MCF 10A (cell line): Measurements from ENCODE around the gene POLR2E. TPM values are rescaled to one million over a fixed set of nuclear protein-coding genes. Genes with fewer than 3 reads are reported as not detected.
A peak's percentile ranks its signal among the peaks of the same experiment; 100 is the strongest.

Source experiments
- BruUV-seq: library from RNA; stranded (reverse); fragments of 400-500 nt; replicated peaks from 2 replicates; lab custom pipeline; 2021; lab: Mats Ljungman, UMichigan
- CTCF ChIA-PET: fragments of 300-600 bp; sonication (Branson Sonifier 250); formaldehyde crosslinking; extraction: SDS; loops from one replicate; lab custom pipeline; 2021; ENCODE audit warnings: antibody characterized with exemption, inconsistent platforms; lab: Yijun Ruan, JAX
- POLR2A ChIA-PET: fragments of 300-600, 350-650 bp; sonication (Branson Sonifier 250); formaldehyde crosslinking; extraction: SDS; loops from one replicate; lab custom pipeline; 2020; ENCODE audit warnings: antibody characterized with exemption, inconsistent platforms; lab: Yijun Ruan, JAX
- DNase-seq: peaks from one replicate; pipeline ENCODE4 v3.0.0-alpha.2; 2018; ENCODE audit not compliant: unreplicated experiment
- H3K27ac Mint-ChIP-seq: one replicate; pipeline ENCODE4 v1.8.0; 2022; ENCODE audit warnings: mild to moderate bottlenecking, low read depth, mixed read lengths; ENCODE audit not compliant: unreplicated experiment
- H3K27me3 Mint-ChIP-seq: one replicate; pipeline ENCODE4 v1.8.0; 2022; ENCODE audit warnings: mixed read lengths; ENCODE audit not compliant: insufficient read depth, unreplicated experiment
- H3K36me3 Mint-ChIP-seq: one replicate; pipeline ENCODE4 v1.8.0; 2022; ENCODE audit warnings: mild to moderate bottlenecking, moderate library complexity, mixed read lengths; ENCODE audit not compliant: insufficient read depth, unreplicated experiment
- H3K4me1 Mint-ChIP-seq: one replicate; pipeline ENCODE4 v1.8.0; 2022; ENCODE audit warnings: mixed read lengths; ENCODE audit not compliant: insufficient read depth, unreplicated experiment
- H3K4me3 Mint-ChIP-seq: one replicate; pipeline ENCODE4 v1.8.0; 2022; ENCODE audit warnings: mild to moderate bottlenecking, moderate library complexity, mixed read lengths; ENCODE audit not compliant: unreplicated experiment
- H3K9me3 Mint-ChIP-seq: one replicate; pipeline ENCODE4 v1.8.0; 2022; ENCODE audit warnings: mixed read lengths; ENCODE audit not compliant: unreplicated experiment
- intact Hi-C: fragments of 100-400 bp; cut with micrococcal nuclease; formaldehyde crosslinking; loops from 2 replicates; pipeline ENCODE4 v1.14.1; 2022
- total RNA-seq: library from RNA; stranded (reverse); gene quantifications from 2 replicates; pipeline ENCODE4 v1.2.3, GENCODE V29; 2022
- TF ChIP-seq, protein P1 (sequence below): fragments of 200-600 bp; IDR thresholded peaks from one replicate; pipeline ENCODE4 v1.8.0; 2022; ENCODE audit warnings: antibody characterized with exemption, mild to moderate bottlenecking; ENCODE audit not compliant: unreplicated experiment

POLR2E gene
- total RNA-seq, 1 experiment from 2014 or later = 184 TPM

DNA sequence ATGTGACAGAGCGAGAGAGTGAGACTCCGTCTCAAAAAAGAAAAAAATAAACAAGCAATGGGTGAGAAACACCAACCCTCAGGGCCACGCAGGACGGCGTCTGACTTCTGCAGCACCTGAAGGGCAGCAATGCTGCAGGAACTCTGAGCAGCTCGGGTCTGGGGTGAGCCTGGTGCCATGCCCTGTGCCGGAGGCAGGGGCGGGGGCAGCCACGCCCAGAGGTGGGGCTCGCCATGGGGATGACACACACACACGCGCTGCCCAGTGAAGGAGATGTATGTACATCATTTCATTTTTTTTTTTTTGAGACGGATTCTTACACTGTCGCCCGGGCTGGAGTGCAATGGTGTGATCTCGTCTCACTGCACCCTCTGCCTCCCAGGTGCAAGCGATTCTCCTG is 32.9 kb upstream of the POLR2E start:
- Mint-ChIP-seq H3K27me3 (no peaks in the 10 kb centered on the region), H3K4me3 (no peak overlapping the region), H3K9me3 (no peaks in the 10 kb centered on the region), H3K27ac (peak overlapping the region; percentile 31), H3K36me3 (peaks cover 66% of the 10 kb centered on the region), H3K4me1 (peaks cover 8% of the 10 kb centered on the region)
- POLR2A ChIA-PET = interaction anchor here (0.9 to 1.7 kb wide), 4 partner anchors 14 to 82 kb away, joined by 3 to 7 read pairs (median 4); no protein-coding TSS in a partner anchor
- TF ChIP-seq, protein P1, sequence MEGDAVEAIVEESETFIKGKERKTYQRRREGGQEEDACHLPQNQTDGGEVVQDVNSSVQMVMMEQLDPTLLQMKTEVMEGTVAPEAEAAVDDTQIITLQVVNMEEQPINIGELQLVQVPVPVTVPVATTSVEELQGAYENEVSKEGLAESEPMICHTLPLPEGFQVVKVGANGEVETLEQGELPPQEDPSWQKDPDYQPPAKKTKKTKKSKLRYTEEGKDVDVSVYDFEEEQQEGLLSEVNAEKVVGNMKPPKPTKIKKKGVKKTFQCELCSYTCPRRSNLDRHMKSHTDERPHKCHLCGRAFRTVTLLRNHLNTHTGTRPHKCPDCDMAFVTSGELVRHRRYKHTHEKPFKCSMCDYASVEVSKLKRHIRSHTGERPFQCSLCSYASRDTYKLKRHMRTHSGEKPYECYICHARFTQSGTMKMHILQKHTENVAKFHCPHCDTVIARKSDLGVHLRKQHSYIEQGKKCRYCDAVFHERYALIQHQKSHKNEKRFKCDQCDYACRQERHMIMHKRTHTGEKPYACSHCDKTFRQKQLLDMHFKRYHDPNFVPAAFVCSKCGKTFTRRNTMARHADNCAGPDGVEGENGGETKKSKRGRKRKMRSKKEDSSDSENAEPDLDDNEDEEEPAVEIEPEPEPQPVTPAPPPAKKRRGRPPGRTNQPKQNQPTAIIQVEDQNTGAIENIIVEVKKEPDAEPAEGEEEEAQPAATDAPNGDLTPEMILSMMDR = no peak
- DNase-seq = peak; percentile 72
- intact Hi-C loops = no loop called here
- CTCF ChIA-PET = no interaction called here
- BruUV-seq = no TSS peak

DNA sequence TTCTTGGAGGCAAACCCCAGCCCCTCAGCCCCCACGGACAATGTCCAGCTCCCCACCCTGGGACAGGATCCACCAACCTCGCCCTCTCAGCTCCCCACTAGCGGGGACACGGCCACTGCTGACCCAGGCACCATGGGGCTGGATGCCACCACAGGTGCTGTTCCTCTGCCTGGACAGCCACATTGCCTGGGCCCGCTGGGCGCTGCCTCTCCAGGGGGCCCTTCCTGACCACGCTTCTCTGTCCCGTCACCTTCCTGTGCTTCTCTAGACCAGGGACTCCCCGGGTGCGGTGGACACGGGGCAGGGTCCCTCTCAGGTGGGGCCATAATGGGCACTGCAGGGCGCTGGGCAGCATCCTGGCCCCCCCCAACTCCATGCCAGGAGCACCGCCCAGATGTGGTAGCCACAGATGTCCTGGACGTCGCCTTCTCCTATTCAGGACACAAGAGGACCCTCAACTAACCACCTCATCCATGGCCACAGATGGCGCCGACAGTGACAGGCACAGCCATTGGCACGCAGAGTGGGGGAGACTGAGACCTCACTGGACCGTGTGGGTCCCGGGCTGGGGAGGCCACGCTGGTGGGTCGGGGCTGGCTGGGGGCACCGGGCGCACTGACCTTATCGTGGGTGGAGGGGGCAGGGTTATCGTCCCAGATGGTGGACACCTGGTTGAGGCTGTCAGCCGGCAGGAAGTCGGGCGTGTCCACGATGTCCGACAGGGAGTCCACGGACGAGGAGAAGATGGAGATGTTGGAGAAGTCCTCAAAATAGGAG is 32.0 kb upstream of the POLR2E start:
- POLR2A ChIA-PET = interaction anchor here (0.7 to 1.5 kb wide), 3 partner anchors 15 to 24 kb away, joined by 3 to 4 read pairs (median 3); no protein-coding TSS in a partner anchor
- DNase-seq = no peak
- Mint-ChIP-seq H3K9me3 (no peaks in the 10 kb centered on the region), H3K4me3 (no peak overlapping the region), H3K27ac (peak overlapping the region; percentile 31), H3K36me3 (peaks cover 72% of the 10 kb centered on the region), H3K4me1 (peaks cover 8% of the 10 kb centered on the region), H3K27me3 (no peaks in the 10 kb centered on the region)
- CTCF ChIA-PET = no interaction called here
- TF ChIP-seq, protein P1 = no peak
- intact Hi-C loops = no loop called here
- no TSS peak for BruUV-seq

DNA sequence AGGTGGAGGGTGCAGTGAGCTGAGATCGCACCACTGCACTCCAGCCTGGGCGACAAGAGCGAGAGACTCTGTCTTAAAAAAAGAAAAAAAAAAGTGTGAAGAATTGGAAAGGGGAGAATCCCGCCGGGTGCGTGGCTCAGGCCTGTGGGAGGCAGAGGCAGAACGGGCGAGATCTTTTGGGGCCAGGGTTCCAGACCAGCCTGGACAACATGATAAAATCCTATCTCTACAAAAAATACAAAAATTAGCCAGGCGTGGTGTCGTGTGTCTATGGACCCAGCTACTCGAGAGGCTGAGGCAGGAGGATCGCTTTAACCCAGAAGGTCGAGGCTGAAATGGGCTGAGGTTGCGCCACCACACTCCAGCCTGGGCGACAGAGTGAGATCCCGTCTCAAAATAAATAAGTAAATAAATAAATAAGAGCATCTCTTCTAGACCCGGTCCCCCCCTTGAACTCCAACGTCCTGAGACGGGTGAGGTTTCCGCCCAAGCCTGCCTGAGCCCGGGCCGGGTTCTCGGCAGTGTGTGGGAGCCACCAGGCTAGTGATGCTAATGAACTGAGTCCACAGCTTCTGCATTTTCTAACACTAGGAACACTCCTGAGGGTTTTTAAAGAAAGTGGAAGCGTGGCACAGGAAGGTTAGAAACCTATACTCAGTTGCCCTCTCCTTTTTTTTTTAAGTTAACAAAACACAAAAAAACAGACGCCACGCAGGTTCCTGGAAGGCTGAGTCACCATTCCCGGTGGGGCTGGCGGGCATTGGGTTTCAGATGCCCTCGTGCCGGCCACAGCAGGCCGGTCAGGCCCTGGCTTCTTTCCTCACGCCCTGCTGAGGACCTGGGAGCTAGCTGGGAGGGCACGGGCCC is 30.7 kb upstream of the POLR2E start:
- TF ChIP-seq, protein P1 = no peak
- Mint-ChIP-seq H3K4me1 (peaks cover 8% of the 10 kb centered on the region), H3K9me3 (no peaks in the 10 kb centered on the region), H3K27me3 (no peaks in the 10 kb centered on the region), H3K27ac (no peak overlapping the region), H3K36me3 (peaks cover 85% of the 10 kb centered on the region), H3K4me3 (no peak overlapping the region)
- ChIA-PET CTCF (no interaction called here), POLR2A (interaction anchor here (0.6 to 0.8 kb wide), 2 partner anchors 20 to 36 kb away, joined by 3 read pairs; no protein-coding TSS in a partner anchor)
- intact Hi-C loops = no loop called here
- DNase-seq = peak; percentile 84
- TSS peak; percentile 14 for BruUV-seq
